RCC 7860 (cell line): ENCODE data around the gene RPL6.

Experiments used
- DNase-seq: peaks from one replicate; pipeline ENCODE4 v3.0.0-alpha.2; 2015; ENCODE audit warnings: low spot score
- FAIRE-seq: peaks from 2 replicates; lab custom pipeline; 2012; peaks lifted over from hg19 to GRCh38; lab: Jason Lieb, UNC

The RPL6 gene

DNA sequence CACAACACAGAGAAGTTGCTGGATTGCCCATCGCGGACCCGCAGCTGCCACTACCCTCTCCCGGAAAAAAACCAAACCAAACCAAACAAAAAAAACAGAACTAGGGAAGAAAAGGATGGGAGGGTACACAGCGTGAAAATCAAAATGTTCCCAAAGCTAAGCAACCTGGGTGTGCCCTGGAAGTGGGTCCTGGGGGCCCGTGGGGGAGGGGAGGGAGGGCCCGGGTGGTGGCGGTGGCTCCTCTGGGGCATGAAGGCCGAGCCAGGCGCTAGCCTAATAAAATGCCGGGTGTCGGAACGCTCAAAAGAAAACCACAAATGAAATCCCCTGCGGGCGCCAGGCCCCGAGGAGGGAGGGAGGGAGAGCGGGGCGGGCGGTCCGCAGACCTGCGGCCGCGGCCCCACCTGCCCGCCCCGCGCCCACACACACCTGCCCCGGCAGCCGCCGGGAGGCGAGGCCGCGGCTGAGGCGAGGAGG is 28.0 kb downstream of the RPL6 start:
- DNase-seq: no peak
- FAIRE-seq: no peak

DNA sequence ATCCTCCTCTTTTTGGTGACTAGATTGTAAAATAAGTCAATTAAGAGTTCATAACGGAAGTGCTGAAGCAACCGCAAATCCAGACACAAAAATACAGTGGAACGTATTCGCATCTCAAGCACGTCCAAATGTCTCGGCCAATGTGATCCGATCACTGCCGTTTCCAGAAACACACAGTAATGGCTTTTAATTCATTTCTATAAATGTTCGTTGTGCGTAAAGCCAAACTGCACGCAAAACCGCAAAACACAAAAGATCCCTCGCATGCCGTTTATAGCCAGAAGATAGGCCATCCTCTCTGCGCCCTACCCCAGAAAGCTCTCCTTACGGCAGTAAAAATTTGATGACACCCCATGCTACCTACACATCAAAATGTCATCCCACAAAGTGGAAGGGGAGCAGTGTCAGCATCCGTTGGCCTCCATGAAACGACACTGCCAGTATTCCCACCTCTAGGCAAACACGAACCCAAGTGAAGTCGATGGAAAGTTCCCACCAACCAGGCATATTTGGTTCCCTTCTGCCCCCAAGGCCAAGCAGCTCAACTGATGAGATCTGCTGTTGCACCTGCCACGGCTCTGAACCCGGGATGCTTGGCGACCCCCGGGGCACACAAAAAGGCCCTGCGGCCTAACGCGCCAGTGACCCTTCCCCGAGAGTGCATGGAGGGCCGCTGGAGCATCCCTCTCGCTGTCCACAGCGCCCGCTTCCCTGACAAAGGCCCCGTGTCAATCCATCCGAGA is 28.6 kb downstream of the RPL6 start:
- no peak for FAIRE-seq
- no peak for DNase-seq

DNA sequence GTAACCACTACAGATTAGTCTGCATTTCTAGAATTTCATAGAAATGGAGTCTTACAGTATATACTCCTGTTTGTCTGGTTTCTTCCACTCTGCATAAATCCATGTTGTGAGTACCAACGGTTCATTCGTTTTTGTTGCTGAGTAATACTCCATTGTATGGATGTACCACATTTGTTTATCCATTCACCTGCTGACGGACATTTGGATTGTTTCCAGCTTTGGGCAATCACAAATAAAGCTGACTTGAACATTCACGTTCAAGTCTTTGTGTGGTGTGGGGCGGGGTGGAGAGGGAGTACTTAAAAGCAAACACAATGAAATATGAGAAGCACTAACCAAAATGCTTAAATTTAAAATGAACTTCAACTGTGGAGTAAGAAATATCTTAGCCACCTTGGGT is 34.3 kb downstream of the RPL6 start:
- FAIRE-seq: no peak
- DNase-seq: no peak

DNA sequence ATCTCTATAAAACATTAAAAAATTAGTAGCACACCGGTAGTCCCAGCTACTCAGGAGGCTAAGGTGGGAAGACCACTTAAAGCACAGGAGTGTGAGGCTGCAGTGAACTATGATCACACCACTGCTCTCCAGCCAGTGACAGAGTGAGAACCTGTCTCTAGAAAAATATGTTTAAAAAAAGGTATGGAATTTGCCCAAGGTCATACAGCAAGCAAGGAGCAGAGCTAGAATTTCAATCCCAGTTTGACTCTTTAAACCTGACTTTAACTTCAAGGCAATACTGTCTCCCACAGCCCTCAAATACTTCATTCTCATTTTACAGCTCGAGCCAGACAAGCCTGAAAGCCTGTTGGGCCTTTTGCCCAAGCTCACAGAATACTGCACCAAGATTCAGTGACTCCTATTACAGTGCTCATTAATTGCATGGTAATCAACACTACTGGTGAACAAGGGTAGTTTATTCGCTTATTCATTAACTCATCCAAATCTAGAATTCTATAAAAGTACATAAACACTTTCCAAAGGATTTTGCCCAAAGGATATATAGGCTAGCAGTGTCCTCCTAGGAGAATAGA is 35.2 kb downstream of the RPL6 start:
- DNase-seq: no peak
- FAIRE-seq: no peak

DNA sequence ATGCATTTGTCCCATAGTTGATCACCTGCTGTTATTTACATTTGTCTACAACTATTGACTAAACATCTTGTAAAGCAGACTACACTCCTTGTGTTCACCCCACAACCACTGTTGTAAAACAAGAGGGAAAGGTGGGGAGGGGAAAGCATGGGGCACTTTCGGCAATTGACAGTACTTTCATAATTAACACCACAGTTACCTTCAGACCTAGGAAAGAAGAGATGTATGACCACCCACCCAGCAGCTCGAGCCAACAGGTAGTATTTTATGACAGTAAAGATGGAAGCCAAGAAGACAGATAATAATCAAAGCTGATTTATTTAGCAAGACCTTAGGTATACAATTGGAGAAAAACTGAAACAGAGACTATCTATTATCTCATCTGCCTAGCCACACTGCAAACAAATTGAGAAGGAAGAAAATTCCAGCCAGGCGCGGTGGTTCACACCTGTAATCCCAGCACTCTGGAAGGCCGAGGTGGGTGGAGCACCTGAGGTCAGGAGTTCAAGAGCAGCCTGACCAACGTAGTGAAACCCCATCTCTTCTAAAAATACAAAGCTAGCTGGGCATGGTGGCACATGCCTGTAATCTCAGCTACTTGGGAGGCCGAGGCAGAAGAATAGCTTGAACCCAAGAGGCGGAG is 38.4 kb downstream of the RPL6 start:
- DNase-seq (no peak), FAIRE-seq (no peak)

DNA sequence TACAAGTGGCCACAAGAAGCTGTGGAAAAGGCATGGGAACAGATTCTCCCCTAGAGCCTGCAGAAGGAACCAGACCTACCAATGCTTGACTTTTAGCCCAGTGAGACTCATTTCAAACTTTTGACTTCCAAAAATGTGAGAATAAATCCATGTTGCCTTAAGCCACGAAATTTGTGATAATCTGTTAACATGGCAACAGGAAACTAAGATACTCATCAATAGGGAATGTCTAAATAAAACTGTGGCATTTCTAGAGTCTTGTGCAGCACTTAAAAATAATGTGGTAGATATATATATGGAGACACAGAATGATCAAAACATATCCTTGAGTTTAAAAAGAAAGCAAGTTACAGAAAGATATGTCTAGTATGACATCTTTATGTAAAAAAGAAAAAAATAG is 39.2 kb downstream of the RPL6 start:
- no peak for FAIRE-seq
- DNase-seq: no peak

DNA sequence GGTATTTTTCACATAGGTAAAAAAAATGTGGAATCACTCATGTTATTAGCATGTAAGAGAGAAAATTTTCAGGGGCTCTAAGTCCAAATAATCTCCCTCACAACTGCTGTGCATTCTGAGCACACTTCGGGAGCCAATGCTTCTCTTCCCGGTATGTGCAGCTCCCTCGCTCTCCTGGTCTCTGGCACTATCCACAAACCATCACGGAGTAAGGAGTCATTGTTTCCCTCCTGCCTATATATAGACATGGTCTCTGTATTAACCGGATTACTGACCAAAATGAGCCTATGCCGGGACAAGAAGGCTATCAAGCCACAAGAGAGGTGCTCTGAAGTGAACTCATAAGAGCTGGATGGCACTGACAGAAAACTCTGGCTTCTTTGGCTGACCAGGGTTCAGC is 40.5 kb downstream of the RPL6 start:
- DNase-seq (no peak), FAIRE-seq (no peak)

DNA sequence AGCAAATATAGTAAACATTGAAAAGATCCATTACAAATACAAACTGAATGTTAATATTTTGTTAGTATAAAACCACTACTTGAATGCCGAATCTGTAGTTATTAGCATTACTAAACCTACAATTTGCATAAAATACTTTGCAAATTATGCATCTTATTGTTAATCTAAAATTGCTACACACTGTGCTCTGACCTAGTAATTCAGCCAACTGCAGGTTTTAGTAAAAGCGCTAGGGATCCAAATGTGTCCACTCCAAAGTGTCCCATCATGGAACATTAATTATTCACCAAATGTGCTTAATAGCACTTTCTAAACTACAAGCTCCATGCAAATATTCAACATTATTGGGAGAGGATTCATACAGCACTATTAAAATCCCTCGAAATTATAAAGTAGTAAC is 41.4 kb downstream of the RPL6 start:
- DNase-seq: no peak
- FAIRE-seq: no peak

DNA sequence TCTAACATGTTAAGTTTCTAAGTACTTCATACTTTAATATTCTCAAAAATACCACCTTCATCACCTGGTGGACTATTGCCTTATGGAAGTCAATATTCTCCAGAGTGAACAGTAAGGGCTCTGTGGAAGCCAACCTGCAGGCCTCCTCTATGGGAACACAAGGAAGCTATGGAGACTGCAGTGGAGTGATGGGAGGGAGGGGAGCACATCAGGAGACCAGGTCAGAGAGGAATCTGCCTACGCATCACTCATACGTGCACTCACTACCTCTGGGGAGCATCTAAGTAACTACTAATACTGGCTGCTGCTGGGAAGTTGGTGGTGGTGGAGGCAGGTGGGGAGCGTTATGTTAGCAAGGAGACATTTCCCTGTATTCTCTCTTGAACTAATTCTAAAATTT is 47.1 kb downstream of the RPL6 start:
- DNase-seq: no peak
- FAIRE-seq: no peak

DNA sequence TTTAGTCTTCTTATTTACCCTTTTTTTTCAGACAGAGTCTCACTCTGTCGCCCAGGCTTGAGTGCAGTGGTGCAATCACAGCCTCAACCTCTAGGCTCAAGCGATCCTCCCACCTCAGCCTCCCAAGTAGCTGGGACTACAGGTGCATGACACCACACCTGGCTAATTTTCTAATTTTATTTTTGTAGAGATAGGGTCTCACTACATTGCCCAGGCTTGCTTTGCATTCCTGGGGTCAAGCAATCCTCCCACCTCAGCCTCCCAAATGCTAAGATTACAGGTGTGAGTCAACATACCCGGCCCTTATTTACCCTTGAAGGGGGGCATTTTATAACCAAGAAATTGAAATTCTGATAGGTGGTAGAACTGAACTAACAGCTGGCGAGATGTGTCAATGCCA is 48.1 kb downstream of the RPL6 start:
- DNase-seq (no peak), FAIRE-seq (no peak)

DNA sequence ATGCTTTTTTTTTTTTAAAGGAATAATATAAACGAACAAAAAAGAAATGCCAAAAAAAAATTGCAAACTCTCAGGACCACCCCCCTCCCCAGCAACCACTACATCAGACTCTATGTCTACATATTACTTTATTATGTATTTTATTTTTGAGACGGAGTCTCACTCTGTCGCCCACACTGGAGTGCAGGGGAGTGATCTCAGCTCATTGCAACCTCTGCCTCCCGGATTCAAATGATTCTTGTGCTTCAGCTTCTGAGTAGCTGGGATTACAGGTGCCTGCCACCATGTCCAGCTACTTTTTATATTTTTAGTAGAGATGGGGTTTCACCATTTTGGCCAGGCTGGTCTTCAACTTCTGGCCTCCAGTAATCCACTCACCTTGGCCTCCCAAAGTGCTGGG is 50.1 kb downstream of the RPL6 start:
- no peak for DNase-seq
- no peak for FAIRE-seq

DNA sequence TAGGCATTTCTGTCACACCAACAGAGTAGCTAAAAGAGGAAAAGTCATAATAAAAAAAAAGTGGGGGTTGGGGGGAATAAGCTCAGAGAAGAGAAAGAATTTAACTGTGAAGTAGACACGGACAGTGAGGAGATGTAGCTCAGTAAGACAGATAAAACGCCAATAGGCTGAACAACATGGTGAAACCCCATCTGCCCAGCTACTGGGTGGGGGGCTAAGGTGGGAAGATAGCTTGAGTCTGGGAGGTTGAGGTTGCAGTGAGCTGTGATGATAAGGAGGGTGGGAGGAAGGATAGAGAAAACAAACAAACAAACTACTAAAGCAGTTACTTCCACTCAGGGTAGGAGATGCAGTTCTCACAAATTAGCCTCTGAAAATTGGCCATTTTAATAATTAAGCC is 52.2 kb downstream of the RPL6 start:
- FAIRE-seq (no peak), DNase-seq (no peak)
